ENCODE measurements around the gene LGALS4.

DNA sequence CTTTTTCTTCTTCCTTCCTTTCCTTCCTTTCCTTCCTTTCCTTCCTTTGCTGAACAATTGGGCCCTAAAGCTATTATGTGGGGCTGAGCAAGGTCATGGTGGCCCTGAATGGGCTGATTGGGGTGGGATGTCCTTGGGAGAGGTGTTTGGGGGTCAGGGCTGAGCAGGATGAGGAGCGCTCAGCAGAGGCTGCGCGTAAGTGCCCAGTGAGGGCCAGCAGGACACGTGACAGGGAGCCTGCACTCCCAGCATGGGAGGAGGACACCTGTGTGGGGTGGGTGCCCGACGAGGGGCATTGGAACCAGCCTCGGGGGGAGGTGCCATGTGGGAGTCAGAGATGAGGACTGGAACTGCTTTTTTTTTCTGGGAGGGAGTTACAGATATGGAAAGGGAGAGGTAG, 34.0 kb downstream of the LGALS4 start:
- TF ChIP-seq EZH2 (optimal IDR thresholded peaks at IDR 0.05; ENCODE audit: low read depth, low read length) (no peak), EZH2phosphoT487 (IDR thresholded peaks at IDR 0.05; ENCODE audit: low read length) (no peak)

All from MM.1S (cell line).